ENCODE measurements around the gene CHD3. TPM values are rescaled to one million over a fixed set of nuclear protein-coding genes. Genes with fewer than 3 reads are reported as not detected.

The CHD3 gene
- total and polyA plus RNA-seq, 10 of the 15 experiments (the other 5 are each of a cell fraction or from before 2014, with no cell fraction given), result 1.4 to 86.8 (median 39.1) TPM

GRCh38 chr17:7843536-7844291, 44.9 kb upstream of the CHD3 start (continued):
- TF ChIP-seq, protein P1, sequence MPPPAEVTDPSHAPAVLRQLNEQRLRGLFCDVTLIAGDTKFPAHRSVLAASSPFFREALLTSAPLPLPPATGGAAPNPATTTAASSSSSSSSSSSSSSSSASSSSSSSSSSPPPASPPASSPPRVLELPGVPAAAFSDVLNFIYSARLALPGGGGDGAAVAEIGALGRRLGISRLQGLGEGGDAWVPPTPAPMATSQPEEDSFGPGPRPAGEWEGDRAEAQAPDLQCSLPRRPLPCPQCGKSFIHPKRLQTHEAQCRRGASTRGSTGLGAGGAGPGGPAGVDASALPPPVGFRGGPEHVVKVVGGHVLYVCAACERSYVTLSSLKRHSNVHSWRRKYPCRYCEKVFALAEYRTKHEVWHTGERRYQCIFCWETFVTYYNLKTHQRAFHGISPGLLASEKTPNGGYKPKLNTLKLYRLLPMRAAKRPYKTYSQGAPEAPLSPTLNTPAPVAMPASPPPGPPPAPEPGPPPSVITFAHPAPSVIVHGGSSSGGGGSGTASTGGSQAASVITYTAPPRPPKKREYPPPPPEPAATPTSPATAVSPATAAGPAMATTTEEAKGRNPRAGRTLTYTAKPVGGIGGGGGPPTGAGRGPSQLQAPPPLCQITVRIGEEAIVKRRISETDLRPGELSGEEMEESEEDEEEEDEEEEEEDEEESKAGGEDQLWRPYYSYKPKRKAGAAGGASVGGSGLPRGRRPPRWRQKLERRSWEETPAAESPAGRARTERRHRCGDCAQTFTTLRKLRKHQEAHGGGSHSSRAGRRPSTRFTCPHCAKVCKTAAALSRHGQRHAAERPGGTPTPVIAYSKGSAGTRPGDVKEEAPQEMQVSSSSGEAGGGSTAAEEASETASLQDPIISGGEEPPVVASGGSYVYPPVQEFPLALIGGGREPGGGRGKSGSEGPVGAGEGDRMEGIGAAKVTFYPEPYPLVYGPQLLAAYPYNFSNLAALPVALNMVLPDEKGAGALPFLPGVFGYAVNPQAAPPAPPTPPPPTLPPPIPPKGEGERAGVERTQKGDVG (CRISPR knock-in tag; IDR thresholded peaks at IDR 0.05), result no peak
- TF ChIP-seq RUNX3 (IDR thresholded peaks at IDR 0.05; ENCODE audit: low read length), result no peak
- TF ChIP-seq NFYA (IDR thresholded peaks at IDR 0.05; ENCODE audit: borderline replicate concordance, low read depth, low read length), result no peak
- no peak; the same call in 1 of the 2 replicates for TF ChIP-seq SMAD5 (IDR thresholded peaks at IDR 0.05; ENCODE audit: low read depth)
- TF ChIP-seq RFX5 (IDR thresholded peaks at IDR 0.05; ENCODE audit: low read depth, low read length), result no peak
- TF ChIP-seq WRNIP1 (IDR thresholded peaks at IDR 0.05; ENCODE audit: borderline replicate concordance, low read depth, low read length), result no peak
- peak; percentile 97 for TF ChIP-seq RELA (IDR thresholded peaks at IDR 0.05; ENCODE audit: borderline replicate concordance, partially characterized antibody)
- TF ChIP-seq SIN3A (IDR thresholded peaks at IDR 0.05; ENCODE audit: low read depth, low read length), result peak; percentile 90; the same call in 1 of the 2 replicates
- TF ChIP-seq CUX1 (IDR thresholded peaks at IDR 0.05; ENCODE audit: insufficient replicate concordance, low read depth, low read length), result no peak
- TF ChIP-seq, protein P2, sequence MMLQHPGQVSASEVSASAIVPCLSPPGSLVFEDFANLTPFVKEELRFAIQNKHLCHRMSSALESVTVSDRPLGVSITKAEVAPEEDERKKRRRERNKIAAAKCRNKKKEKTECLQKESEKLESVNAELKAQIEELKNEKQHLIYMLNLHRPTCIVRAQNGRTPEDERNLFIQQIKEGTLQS (IDR thresholded peaks at IDR 0.05; ENCODE audit: borderline replicate concordance, extremely low read depth, low read depth, low read length), result no peak
- no peak for TF ChIP-seq FOS (IDR thresholded peaks at IDR 0.05; ENCODE audit: borderline replicate concordance, extremely low read depth, insufficient read length)
- peak; percentile 35 for TF ChIP-seq SP1 (IDR thresholded peaks at IDR 0.05; ENCODE audit: low read depth, low read length)
- TF ChIP-seq BMI1 (IDR thresholded peaks at IDR 0.05; ENCODE audit: borderline replicate concordance), result no peak
- TF ChIP-seq TCF12 (IDR thresholded peaks at IDR 0.05; ENCODE audit: low read depth, low read length), result peak; percentile 70; the same call in 1 of the 2 replicates
- TF ChIP-seq ZBTB40 (IDR thresholded peaks at IDR 0.05; ENCODE audit: borderline replicate concordance), result peak; percentile 16; the same call in 1 of the 2 replicates
- TF ChIP-seq ZBED1 (IDR thresholded peaks at IDR 0.05; ENCODE audit: borderline replicate concordance), result no peak
- TF ChIP-seq CHD2 (IDR thresholded peaks at IDR 0.05; ENCODE audit: borderline replicate concordance, low read depth, low read length), result no peak

Measured in GM12878 (cell line).